PC-3 (cell line): ENCODE results near the gene ID1. TPM values are rescaled to one million over a fixed set of nuclear protein-coding genes. Genes with fewer than 3 reads are reported as not detected.

ENCODE experiments used
- ATAC-seq: fragments of 200-7000 bp; cut with Tn5 transposase; 2 replicates; pipeline ENCODE4 v1.9.1; 2020; ENCODE audit warnings: mild to moderate bottlenecking, moderate library complexity
- BruUV-seq: library from RNA; stranded (reverse); fragments of 400-500 nt; replicated peaks from 2 replicates; lab custom pipeline; 2021; lab: Mats Ljungman, UMichigan
- CTCF ChIA-PET: fragments of 300-600 bp; sonication (Branson Sonifier 250); formaldehyde crosslinking; loops from one replicate; lab custom pipeline; 2022; ENCODE audit warnings: antibody characterized with exemption; lab: Charles Lee
- POLR2A ChIA-PET: fragments of 300-600 bp; sonication (Branson Sonifier 250); formaldehyde crosslinking; loops from one replicate; lab custom pipeline; 2022; ENCODE audit warnings: antibody characterized with exemption; ENCODE audit not compliant: unreplicated experiment; lab: Charles Lee
- DNase-seq: peaks from one replicate; pipeline ENCODE4 v3.0.0-alpha.2; 2015
- H2AFZ ChIP-seq: fragments of 300-600 bp; sonication (generic); 2 replicates; pipeline ENCODE4 v1.6.0; 2016; ENCODE audit warnings: antibody characterized with exemption, low read length
- H3F3A ChIP-seq: fragments of 300-600 bp; sonication (generic); one replicate; pipeline ENCODE4 v1.6.0; 2017; ENCODE audit warnings: antibody characterized with exemption, low read length, control low read depth, mild to moderate bottlenecking; ENCODE audit not compliant: unreplicated experiment
- H3K27ac ChIP-seq: fragments of 300-600 bp; sonication (generic); 2 replicates; pipeline ENCODE4 v1.5.1; 2016; ENCODE audit warnings: mild to moderate bottlenecking, low read length
- H3K27me3 ChIP-seq: fragments of 300-600 bp; sonication (generic); 2 replicates; pipeline ENCODE4 v1.6.1; 2016; ENCODE audit warnings: low read length, mixed read lengths
- H3K36me3 ChIP-seq: fragments of 300-600 bp; sonication (generic); 2 replicates; pipeline ENCODE4 v1.6.1; 2016; ENCODE audit warnings: low read depth, mixed run types, low read length, mixed read lengths
- H3K4me1 ChIP-seq: fragments of 300-600 bp; sonication (generic); 2 replicates; pipeline ENCODE4 v1.5.1; 2016; ENCODE audit warnings: low read length; ENCODE audit not compliant: insufficient read depth
- H3K4me2 ChIP-seq: fragments of 300-600 bp; sonication (generic); 2 replicates; pipeline ENCODE4 v1.6.0; 2016; ENCODE audit warnings: low read length
- H3K4me3 ChIP-seq: fragments of 300-600 bp; sonication (generic); 2 replicates; pipeline ENCODE4 v1.5.1; 2016; ENCODE audit warnings: mild to moderate bottlenecking, low read length, mixed read lengths
- H3K79me2 ChIP-seq: fragments of 300-600 bp; sonication (generic); 2 replicates; pipeline ENCODE4 v1.6.1; 2017; ENCODE audit warnings: low read length, mixed read lengths
- H3K9ac ChIP-seq: fragments of 300-600 bp; sonication (generic); 2 replicates; pipeline ENCODE4 v1.6.0; 2016; ENCODE audit warnings: mild to moderate bottlenecking, low read length
- H3K9me2 ChIP-seq: fragments of 300-600 bp; sonication (generic); replicated peaks from 2 replicates; pipeline ENCODE4 v1.6.1; 2016; ENCODE audit warnings: mixed run types, low read length, mixed read lengths
- H3K9me3 ChIP-seq: fragments of 300-600 bp; sonication (generic); 2 replicates; pipeline ENCODE4 v1.6.1; 2016; ENCODE audit warnings: low read length, mixed read lengths
- H4K20me1 ChIP-seq: fragments of 300-600 bp; sonication (generic); 2 replicates; pipeline ENCODE4 v1.6.1; 2016; ENCODE audit warnings: low read length, mixed read lengths
- CTCF ChIP-seq: fragments of 300-600 bp; sonication (generic); conservative IDR thresholded peaks from 2 replicates; pipeline ENCODE4 v1.5.1; 2017; ENCODE audit warnings: antibody characterized with exemption, low read depth, mild to moderate bottlenecking, low read length
- EZH2 ChIP-seq: fragments of 300-600 bp; sonication (generic); IDR thresholded peaks from one replicate; pipeline ENCODE4 v1.6.1; 2017; ENCODE audit warnings: antibody characterized with exemption, mild to moderate bottlenecking, low read length; ENCODE audit not compliant: unreplicated experiment
- EZH2phosphoT487 ChIP-seq: fragments of 300-600 bp; sonication (generic); IDR thresholded peaks from 2 replicates; pipeline ENCODE4 v1.6.1; 2018; ENCODE audit warnings: mild to moderate bottlenecking, antibody characterized with exemption, low read length, borderline replicate concordance
- intact Hi-C: fragments of 100-400 bp; cut with micrococcal nuclease; formaldehyde crosslinking; loops from 2 replicates; pipeline ENCODE4 v1.9.0; 2023
- total RNA-seq: library from RNA; depleted of rRNA; stranded (reverse); fragments of >200 nt; gene quantifications from 2 replicates; pipeline ENCODE4 v1.2.3, GENCODE V29; 2014

The ID1 gene
- total RNA-seq, 1 experiment from 2014 or later = 774 TPM

- Histone ChIP-seq H3K36me3 (no peaks in the 10 kb centered on the region), H3F3A (no peaks in the 10 kb centered on the region), H3K4me1 (peaks cover 45% of the 10 kb centered on the region), H3K27ac (no peak overlapping the region), H4K20me1 (no peaks in the 10 kb centered on the region), H2AFZ (no peak overlapping the region), H3K79me2 (peaks cover 13% of the 10 kb centered on the region), H3K9me3 (no peaks in the 10 kb centered on the region), H3K4me2 (no peak overlapping the region), H3K27me3 (no peaks in the 10 kb centered on the region), H3K9ac (no peak overlapping the region), H3K9me2 (no peaks in the 10 kb centered on the region), H3K4me3 (no peak overlapping the region)
- ChIA-PET CTCF (interaction anchor here (0.6 to 1.1 kb wide), 2 partner anchors 18 to 22 kb away, joined by 4 to 8 read pairs; no protein-coding TSS in a partner anchor), POLR2A (no interaction called here)
- no peak for TF ChIP-seq EZH2phosphoT487
- TF ChIP-seq CTCF = no peak
- TF ChIP-seq EZH2 = no peak
- no peak for DNase-seq
- intact Hi-C loops = loop anchor here (10.0 kb wide), 1 partner anchor 1824 kb away; no protein-coding TSS in a partner anchor
- no TSS peak for BruUV-seq
- no peak for ATAC-seq
Observed at GRCh38 chr20:31590717-31591225, 14.3 kb upstream of the ID1 start.

DNA sequence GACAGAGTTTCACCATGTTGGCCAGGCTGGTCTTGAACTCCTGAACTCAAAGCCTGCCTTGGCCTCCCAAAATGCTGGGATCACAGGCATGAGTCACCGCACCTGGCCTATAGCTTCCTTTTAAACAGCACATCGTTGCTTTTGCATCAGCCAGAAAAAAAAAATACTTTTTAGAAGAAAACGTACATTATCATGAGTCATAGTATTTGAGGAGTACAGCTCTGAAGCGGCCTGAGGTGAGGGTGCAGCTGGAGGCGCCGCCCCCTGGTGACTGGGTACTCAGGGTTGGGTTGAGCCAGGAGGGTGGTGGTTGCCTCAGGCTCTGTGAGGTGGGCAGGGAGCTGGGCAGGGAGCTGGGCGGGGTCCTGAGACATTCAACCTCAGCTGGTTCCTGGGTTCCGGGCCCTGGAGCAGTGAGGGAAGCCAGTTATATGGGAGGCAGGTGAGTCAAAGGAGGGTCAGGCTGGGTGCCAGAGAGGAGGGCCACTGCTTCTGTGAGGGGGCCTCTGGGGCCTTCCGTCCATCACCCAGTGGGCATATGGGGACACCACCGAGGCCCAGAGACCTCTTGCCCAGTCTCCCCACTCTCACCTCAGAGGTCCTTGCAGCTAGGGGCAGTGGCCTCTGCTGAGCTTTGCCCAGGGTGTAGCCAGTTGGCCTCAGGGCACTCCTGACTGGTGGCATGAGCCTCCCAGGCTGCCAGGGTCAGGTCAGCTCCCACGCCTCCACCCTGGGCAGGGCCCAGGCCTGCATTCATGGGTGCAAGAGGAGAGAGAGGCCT, 11.7 kb upstream of the ID1 start:
- BruUV-seq = no TSS peak
- CTCF ChIA-PET = interaction anchor here (0.8 to 1.6 kb wide), 14 partner anchors 9 to 130 kb away, joined by 3 to 25 read pairs (median 6); partner anchors contain the start of gene ID1

More for the DNA sequence above, 11.7 kb upstream of the ID1 start:
- Histone ChIP-seq H3K9me2 (no peaks in the 10 kb centered on the region), H3K36me3 (no peaks in the 10 kb centered on the region), H4K20me1 (no peaks in the 10 kb centered on the region), H3K4me2 (peak overlapping the region; percentile 65), H3K27me3 (no peaks in the 10 kb centered on the region), H3K4me3 (peak overlapping the region; percentile 9; the same call in 1 of the 2 replicates), H3K9me3 (no peaks in the 10 kb centered on the region), H3K4me1 (peaks cover 38% of the 10 kb centered on the region), H3K9ac (peak overlapping the region; percentile 56), H2AFZ (no peak overlapping the region), H3F3A (no peaks in the 10 kb centered on the region), H3K79me2 (peaks cover 13% of the 10 kb centered on the region), H3K27ac (peak overlapping the region; percentile 84)
- ATAC-seq = peak; percentile 93
- peak; percentile 99 for DNase-seq
- POLR2A ChIA-PET = interaction anchor here (0.6 to 1.5 kb wide), 10 partner anchors 11 to 52 kb away, joined by 3 to 62 read pairs (median 8); partner anchors contain the start of gene ID1
- intact Hi-C loops = loop anchor here (1.0 to 10.0 kb wide), 4 partner anchors 11 to 1821 kb away; no protein-coding TSS in a partner anchor
- 0 out of 2 replicates have a peak, but pooled peaks have one; percentile 57 for TF ChIP-seq EZH2phosphoT487
- TF ChIP-seq EZH2 = no peak
- TF ChIP-seq CTCF = peak; percentile 25; the same call in 1 of the 2 replicates
